ENCODE data around the gene EBF4. TPM values are rescaled to one million over a fixed set of nuclear protein-coding genes. Genes with fewer than 3 reads are reported as not detected.

The EBF4 gene
- polyA plus RNA-seq, 3 donors, result 0.12 TPM; not detected in 2

DNA sequence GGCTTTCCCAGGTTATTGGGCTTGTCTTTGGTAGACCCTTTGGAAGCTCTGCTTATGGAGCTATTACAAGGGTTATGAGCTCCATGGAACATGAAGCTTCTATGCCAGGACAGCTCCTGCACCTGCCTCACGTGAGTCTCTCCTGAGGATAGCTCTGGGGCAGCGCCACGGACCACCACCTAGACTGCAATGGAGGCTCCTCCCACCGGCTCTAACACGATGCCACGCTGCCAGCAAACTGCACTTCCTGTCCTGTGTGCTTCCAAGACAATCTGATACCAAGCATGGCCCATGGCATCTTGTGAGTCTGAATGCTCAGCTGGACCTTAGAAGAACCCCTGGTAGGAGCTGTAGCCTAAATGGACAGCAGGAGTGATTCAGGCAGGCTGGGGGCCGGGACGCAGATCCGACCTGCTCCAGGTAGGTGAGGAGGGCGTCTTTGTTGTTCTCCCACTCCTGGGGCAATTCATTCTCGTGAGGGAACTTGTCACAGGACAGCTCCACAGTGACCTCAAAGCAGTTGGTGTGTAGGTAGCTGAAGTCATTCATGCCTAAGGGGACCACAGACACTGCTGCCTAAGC, 102.4 kb downstream of the EBF4 start:
- Histone ChIP-seq H3K27ac (ENCODE audit: low read depth in 1 of 2, low read length in 2 of 2) (no peak overlapping the region), H3K9ac (ENCODE audit: insufficient read depth, low read length, poor library complexity, severe bottlenecking) (no peak overlapping the region), H2AFZ (ENCODE audit: insufficient read depth, low read depth, low read length, poor library complexity, severe bottlenecking) (no peak overlapping the region), H3K4me3 (replicated peaks in 1 of 3; ENCODE audit: low read depth in 2 of 3, low read length in 3 of 3) (no peak overlapping the region), H4K20me1 (ENCODE audit: insufficient read depth, low read length) (no peaks in the 10 kb centered on the region), H3K79me2 (ENCODE audit: insufficient read depth, low read length) (no peaks in the 10 kb centered on the region), H3K27me3 (ENCODE audit: control insufficient read depth in 2 of 2, insufficient read depth in 2 of 2, low read length in 2 of 2) (peaks cover 0 to 12% of the 10 kb centered on the region in 2 donors), H3K4me1 (ENCODE audit: control insufficient read depth in 1 of 2, insufficient read depth in 2 of 2, low read length in 2 of 2) (peaks cover 8 to 10% of the 10 kb centered on the region in 2 donors), H3K36me3 (replicated peaks in 1 of 2; ENCODE audit: control insufficient read depth in 1 of 2, insufficient read depth in 2 of 2, low read length in 2 of 2) (no peaks in the 10 kb centered on the region), H3K4me2 (replicated peaks; ENCODE audit: extremely low read depth, low read length, poor library complexity, severe bottlenecking) (no peak overlapping the region), H3K9me3 (replicated peaks in 1 of 2; ENCODE audit: control insufficient read depth in 1 of 2, insufficient read depth in 1 of 2, low read length in 2 of 2) (no peaks in the 10 kb centered on the region)
- intact Hi-C loops (cut with micrococcal nuclease), result no loop called here
- DNase-seq, result no peak
- 91% methylated on average over 11 of the region's 11 CpGs for WGBS (ENCODE audit: insufficient coverage)
- H3K4me3 Mint-ChIP-seq, result no peak overlapping the region
- H3K36me3 Mint-ChIP-seq, result peaks cover under 1 to 3% of the 10 kb centered on the region in 2 donors
- no peak overlapping the region for H3K27ac Mint-ChIP-seq
- H3K9me3 Mint-ChIP-seq, result peaks cover 0 to 4% (median 3%) of the 10 kb centered on the region in 7 donors
- TF ChIP-seq, protein P1, sequence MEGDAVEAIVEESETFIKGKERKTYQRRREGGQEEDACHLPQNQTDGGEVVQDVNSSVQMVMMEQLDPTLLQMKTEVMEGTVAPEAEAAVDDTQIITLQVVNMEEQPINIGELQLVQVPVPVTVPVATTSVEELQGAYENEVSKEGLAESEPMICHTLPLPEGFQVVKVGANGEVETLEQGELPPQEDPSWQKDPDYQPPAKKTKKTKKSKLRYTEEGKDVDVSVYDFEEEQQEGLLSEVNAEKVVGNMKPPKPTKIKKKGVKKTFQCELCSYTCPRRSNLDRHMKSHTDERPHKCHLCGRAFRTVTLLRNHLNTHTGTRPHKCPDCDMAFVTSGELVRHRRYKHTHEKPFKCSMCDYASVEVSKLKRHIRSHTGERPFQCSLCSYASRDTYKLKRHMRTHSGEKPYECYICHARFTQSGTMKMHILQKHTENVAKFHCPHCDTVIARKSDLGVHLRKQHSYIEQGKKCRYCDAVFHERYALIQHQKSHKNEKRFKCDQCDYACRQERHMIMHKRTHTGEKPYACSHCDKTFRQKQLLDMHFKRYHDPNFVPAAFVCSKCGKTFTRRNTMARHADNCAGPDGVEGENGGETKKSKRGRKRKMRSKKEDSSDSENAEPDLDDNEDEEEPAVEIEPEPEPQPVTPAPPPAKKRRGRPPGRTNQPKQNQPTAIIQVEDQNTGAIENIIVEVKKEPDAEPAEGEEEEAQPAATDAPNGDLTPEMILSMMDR (IDR thresholded peaks at IDR 0.05), result no peak
- peaks cover 10 to 20% (median 13%) of the 10 kb centered on the region in 3 donors for H3K27me3 Mint-ChIP-seq (ENCODE audit: low read depth in 3 of 3)
- H3K4me1 Mint-ChIP-seq, result peaks cover 13% of the 10 kb centered on the region

DNA sequence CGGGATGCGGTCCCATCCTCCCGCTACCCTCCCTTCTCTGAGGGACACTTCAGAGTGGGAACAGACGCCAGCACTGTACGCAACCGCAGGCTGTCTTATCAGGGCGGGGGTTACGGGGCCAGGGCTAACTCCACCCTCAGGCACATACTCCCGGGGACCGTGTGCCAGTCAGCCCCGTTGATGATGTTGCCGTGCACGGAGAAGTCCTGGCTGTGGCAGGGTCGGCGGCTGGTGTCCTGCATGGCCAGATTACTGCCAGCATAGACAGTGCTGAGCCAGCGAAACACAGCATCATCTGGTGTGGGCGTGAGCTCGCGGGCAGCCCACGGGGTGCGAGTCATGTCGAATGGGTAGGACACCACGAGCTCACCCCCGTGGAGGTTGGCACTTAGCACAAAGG, 102.9 kb downstream of the EBF4 start:
- Mint-ChIP-seq H3K9me3 (peaks cover 0 to 6% (median 5%) of the 10 kb centered on the region in 7 donors), H3K4me1 (peaks cover 16% of the 10 kb centered on the region), H3K4me3 (no peak overlapping the region), H3K27ac (peak overlapping the region in 1 of 7 donors; percentile 48), H3K36me3 (peaks cover 3 to 5% of the 10 kb centered on the region in 2 donors), H3K27me3 (ENCODE audit: low read depth in 3 of 3) (peaks cover 13 to 23% (median 16%) of the 10 kb centered on the region in 3 donors)
- Histone ChIP-seq H3K79me2 (ENCODE audit: insufficient read depth, low read length) (no peaks in the 10 kb centered on the region), H2AFZ (ENCODE audit: insufficient read depth, low read depth, low read length, poor library complexity, severe bottlenecking) (no peak overlapping the region), H3K4me2 (replicated peaks; ENCODE audit: extremely low read depth, low read length, poor library complexity, severe bottlenecking) (no peak overlapping the region), H3K27me3 (ENCODE audit: control insufficient read depth in 2 of 2, insufficient read depth in 2 of 2, low read length in 2 of 2) (peaks cover 0 to 16% of the 10 kb centered on the region in 2 donors), H3K9me3 (replicated peaks in 1 of 2; ENCODE audit: control insufficient read depth in 1 of 2, insufficient read depth in 1 of 2, low read length in 2 of 2) (no peaks in the 10 kb centered on the region), H3K9ac (ENCODE audit: insufficient read depth, low read length, poor library complexity, severe bottlenecking) (no peak overlapping the region), H3K27ac (ENCODE audit: low read depth in 1 of 2, low read length in 2 of 2) (no peak overlapping the region), H3K4me3 (replicated peaks in 1 of 3; ENCODE audit: low read depth in 2 of 3, low read length in 3 of 3) (no peak overlapping the region), H4K20me1 (ENCODE audit: insufficient read depth, low read length) (no peaks in the 10 kb centered on the region), H3K36me3 (replicated peaks in 1 of 2; ENCODE audit: control insufficient read depth in 1 of 2, insufficient read depth in 2 of 2, low read length in 2 of 2) (no peaks in the 10 kb centered on the region), H3K4me1 (ENCODE audit: control insufficient read depth in 1 of 2, insufficient read depth in 2 of 2, low read length in 2 of 2) (peaks cover 12 to 15% of the 10 kb centered on the region in 2 donors)
- intact Hi-C loops (cut with micrococcal nuclease), result no loop called here
- no peak for DNase-seq
- 94% methylated on average over 24 of the region's 24 CpGs for WGBS (ENCODE audit: insufficient coverage)
- TF ChIP-seq, protein P1 (IDR thresholded peaks at IDR 0.05), result no peak
